Fibroblast of the aortic adventitia (primary cell): ENCODE results near the gene ZNF830. TPM values are rescaled to one million over a fixed set of nuclear protein-coding genes. Genes with fewer than 3 reads are reported as not detected.

Source experiments
- DNase-seq: peaks from one replicate; pipeline ENCODE4 v3.0.0-alpha.2; 2010; ENCODE audit warnings: low read depth
- H3K4me3 ChIP-seq: 2 replicates; pipeline ENCODE4 v1.5.1; 2011; ENCODE audit warnings: low read depth, mild to moderate bottlenecking, control low read depth, low read length, moderate library complexity
- CTCF ChIP-seq: IDR thresholded peaks from 2 replicates; pipeline ENCODE4 v1.5.1; 2011; ENCODE audit warnings: mild to moderate bottlenecking, low read length, control low read depth, inconsistent platforms; ENCODE audit not compliant: insufficient read depth
- total RNA-seq: library from RNA; depleted of rRNA; stranded (reverse); fragments of >200 nt; gene quantifications from 2 replicates; pipeline ENCODE4 v1.2.3, GENCODE V29; 2012; ENCODE audit warnings: low replicate concordance

ZNF830 gene
- total RNA-seq, 1 donor, result 10.5 TPM

- DNase-seq, result peak; percentile 34
- no peak overlapping the region for H3K4me3 ChIP-seq
- no peak for TF ChIP-seq CTCF
Observed at GRCh38 chr17:35001549-35001948, 40.2 kb downstream of the ZNF830 start.

GRCh38 chr17:35002876-35003551, 41.7 kb downstream of the ZNF830 start:
- DNase-seq, result peak; percentile 84
- no peak for TF ChIP-seq CTCF
- no peak overlapping the region for H3K4me3 ChIP-seq

GRCh38 chr17:35003778-35004177, 42.4 kb downstream of the ZNF830 start:
- DNase-seq, result no peak
- H3K4me3 ChIP-seq, result no peak overlapping the region
- no peak for TF ChIP-seq CTCF

GRCh38 chr17:35006345-35006744, 45.0 kb downstream of the ZNF830 start:
- H3K4me3 ChIP-seq, result no peak overlapping the region
- no peak for DNase-seq
- no peak for TF ChIP-seq CTCF

GRCh38 chr17:35006961-35007360, 45.6 kb downstream of the ZNF830 start:
- DNase-seq, result no peak
- TF ChIP-seq CTCF, result no peak
- no peak overlapping the region for H3K4me3 ChIP-seq

- DNase-seq, result peak; percentile 8
- no peak for TF ChIP-seq CTCF
- no peak overlapping the region for H3K4me3 ChIP-seq
Observed at GRCh38 chr17:35010093-35010492, 48.8 kb downstream of the ZNF830 start.

GRCh38 chr17:35011671-35012216, 50.4 kb downstream of the ZNF830 start:
- no peak for DNase-seq
- no peak overlapping the region for H3K4me3 ChIP-seq

More at GRCh38 chr17:35011671-35012216, 50.4 kb downstream of the ZNF830 start:
- TF ChIP-seq CTCF, result no peak
